ENCODE data around the gene SLC39A10.

DNA sequence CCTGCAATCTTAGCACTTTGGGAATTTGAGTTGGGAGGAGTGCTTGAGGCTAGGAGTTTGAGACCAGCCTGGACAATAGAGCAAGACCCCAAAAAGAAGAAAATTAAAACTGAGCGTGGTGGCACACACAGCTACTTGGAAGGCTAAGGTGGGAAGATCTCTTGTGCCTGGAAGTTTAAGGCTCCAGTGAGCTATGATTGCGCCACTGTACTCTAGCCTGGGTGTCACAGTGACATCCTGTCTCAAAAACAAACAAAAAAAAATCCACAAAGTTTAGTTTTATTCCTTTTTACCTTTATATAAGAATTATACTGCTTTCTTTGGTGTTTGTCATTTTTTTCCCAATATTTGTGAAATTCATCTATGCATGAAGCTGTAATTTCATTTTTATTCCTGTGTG, 20.3 kb downstream of the SLC39A10 start:
- TF ChIP-seq, protein P1, sequence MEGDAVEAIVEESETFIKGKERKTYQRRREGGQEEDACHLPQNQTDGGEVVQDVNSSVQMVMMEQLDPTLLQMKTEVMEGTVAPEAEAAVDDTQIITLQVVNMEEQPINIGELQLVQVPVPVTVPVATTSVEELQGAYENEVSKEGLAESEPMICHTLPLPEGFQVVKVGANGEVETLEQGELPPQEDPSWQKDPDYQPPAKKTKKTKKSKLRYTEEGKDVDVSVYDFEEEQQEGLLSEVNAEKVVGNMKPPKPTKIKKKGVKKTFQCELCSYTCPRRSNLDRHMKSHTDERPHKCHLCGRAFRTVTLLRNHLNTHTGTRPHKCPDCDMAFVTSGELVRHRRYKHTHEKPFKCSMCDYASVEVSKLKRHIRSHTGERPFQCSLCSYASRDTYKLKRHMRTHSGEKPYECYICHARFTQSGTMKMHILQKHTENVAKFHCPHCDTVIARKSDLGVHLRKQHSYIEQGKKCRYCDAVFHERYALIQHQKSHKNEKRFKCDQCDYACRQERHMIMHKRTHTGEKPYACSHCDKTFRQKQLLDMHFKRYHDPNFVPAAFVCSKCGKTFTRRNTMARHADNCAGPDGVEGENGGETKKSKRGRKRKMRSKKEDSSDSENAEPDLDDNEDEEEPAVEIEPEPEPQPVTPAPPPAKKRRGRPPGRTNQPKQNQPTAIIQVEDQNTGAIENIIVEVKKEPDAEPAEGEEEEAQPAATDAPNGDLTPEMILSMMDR (IDR thresholded peaks at IDR 0.05), result no peak
- TF ChIP-seq POLR2A (IDR thresholded peaks at IDR 0.05), result no peak
